ENCODE results near the gene BPIFB2. TPM values are rescaled to one million over a fixed set of nuclear protein-coding genes. Genes with fewer than 3 reads are reported as not detected.

BPIFB2 gene
- polyA plus RNA-seq, 1 of the 3 experiments (the other 2 are of a cell fraction) = not detected

- TF ChIP-seq JUND (IDR thresholded peaks at IDR 0.05) (no peak), EP300 (IDR thresholded peaks at IDR 0.05; ENCODE audit: borderline replicate concordance in 1 of 2, low read depth in 1 of 2, low read length in 1 of 2) (no peak), RAD21 (IDR thresholded peaks at IDR 0.05; ENCODE audit: low read length) (no peak), RFX5 (IDR thresholded peaks at IDR 0.05; ENCODE audit: low read length) (no peak), GABPA (IDR thresholded peaks at IDR 0.05; ENCODE audit: low read depth) (no peak), ELF1 (IDR thresholded peaks at IDR 0.05) (no peak), TEAD4 (IDR thresholded peaks at IDR 0.05; ENCODE audit: borderline replicate concordance, insufficient read depth) (no peak), GATA2 (CRISPR knock-in tag; IDR thresholded peaks at IDR 0.05) (no peak), FOXJ3 (CRISPR knock-in tag; IDR thresholded peaks at IDR 0.05) (no peak), SMC3 (IDR thresholded peaks at IDR 0.05; ENCODE audit: low read depth, low read length) (no peak)
- TF ChIP-seq, protein P1, sequence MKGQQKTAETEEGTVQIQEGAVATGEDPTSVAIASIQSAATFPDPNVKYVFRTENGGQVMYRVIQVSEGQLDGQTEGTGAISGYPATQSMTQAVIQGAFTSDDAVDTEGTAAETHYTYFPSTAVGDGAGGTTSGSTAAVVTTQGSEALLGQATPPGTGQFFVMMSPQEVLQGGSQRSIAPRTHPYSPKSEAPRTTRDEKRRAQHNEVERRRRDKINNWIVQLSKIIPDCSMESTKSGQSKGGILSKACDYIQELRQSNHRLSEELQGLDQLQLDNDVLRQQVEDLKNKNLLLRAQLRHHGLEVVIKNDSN (IDR thresholded peaks at IDR 0.05; ENCODE audit: borderline replicate concordance, low read depth) = no peak
- DNase-seq = no peak
- POLR2A ChIA-PET = no interaction called here
Observed at GRCh38 chr20:33013701-33014326, 6.3 kb downstream of the BPIFB2 start.

DNA sequence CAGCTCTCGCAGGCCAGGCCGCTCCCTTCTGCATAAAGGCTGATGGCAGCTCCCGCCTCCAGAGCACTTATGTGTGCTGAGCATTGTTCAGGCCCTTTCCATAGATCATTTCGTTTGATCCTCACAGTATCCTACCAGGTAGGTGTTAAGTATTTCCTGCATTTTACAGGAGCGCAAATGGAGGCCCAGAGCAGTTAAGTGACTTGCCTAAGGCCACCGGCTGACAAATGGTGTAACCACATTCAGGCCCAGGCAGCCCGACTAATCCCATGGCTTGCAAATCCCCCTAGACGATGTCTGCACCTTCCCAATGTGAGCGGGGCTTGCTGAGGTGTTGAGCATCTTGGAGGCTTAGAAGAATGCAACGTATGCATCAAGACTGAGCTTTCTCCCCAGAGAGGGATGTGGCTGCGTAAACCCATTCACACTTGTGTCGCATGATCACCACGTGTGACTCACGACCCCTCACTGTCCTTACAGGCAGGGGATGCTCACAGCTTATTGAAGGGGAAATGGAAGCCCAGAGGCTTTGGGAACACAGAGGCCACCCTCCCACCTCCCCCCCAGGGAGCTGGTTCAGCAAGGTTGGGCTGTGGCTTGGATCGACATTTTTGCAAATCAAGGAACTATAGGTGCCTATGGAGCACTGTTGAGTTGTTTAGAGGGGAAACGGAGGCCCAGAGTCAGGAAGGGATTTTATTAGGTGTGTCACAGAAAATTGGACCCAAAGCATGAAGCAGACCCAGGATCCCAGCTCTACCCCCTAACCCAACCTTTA is 7.0 kb downstream of the BPIFB2 start:
- ChIA-PET CTCF (interaction anchor here (0.9 to 1.5 kb wide), 4 partner anchors 9 to 19 kb away, joined by 3 read pairs; partner anchors contain the start of gene SUN5), POLR2A (no interaction called here)
- Histone ChIP-seq H3F3A (replicated peaks; ENCODE audit: insufficient read depth) (no peaks in the 10 kb centered on the region), H3K9ac (no peak overlapping the region), H3K36me3 (replicated peaks in 1 of 2; ENCODE audit: control insufficient read depth in 1 of 2, insufficient read depth in 2 of 2, low read length in 1 of 2) (no peaks in the 10 kb centered on the region), H3K4me2 (no peak overlapping the region), H3K9me3 (no peaks in the 10 kb centered on the region), H3K79me2 (ENCODE audit: insufficient read depth) (no peaks in the 10 kb centered on the region), H2AFZ (ENCODE audit: low read depth) (no peak overlapping the region), H3K27ac (ENCODE audit: low read depth in 2 of 2, low read length in 1 of 2) (no peak overlapping the region), H3K9me2 (no peaks in the 10 kb centered on the region), H3K27me3 (ENCODE audit: insufficient read depth) (peaks cover 63% of the 10 kb centered on the region), H4K20me1 (ENCODE audit: insufficient read depth) (no peaks in the 10 kb centered on the region), H3K4me1 (ENCODE audit: control insufficient read depth in 1 of 2, insufficient read depth in 2 of 2, low read depth in 1 of 2, low read length in 1 of 2) (no peaks in the 10 kb centered on the region), H3K4me3 (ENCODE audit: low read depth in 2 of 2, low read length in 1 of 2) (no peak overlapping the region)
- no peak for DNase-seq
- 27% methylated on average over 10 of the region's 16 CpGs for WGBS (ENCODE audit: low lambda C conversion rate)
- TF ChIP-seq, protein P1 (IDR thresholded peaks at IDR 0.05; ENCODE audit: borderline replicate concordance, low read depth) = no peak
- TF ChIP-seq TEAD4 (IDR thresholded peaks at IDR 0.05; ENCODE audit: borderline replicate concordance, insufficient read depth) (no peak), FOXM1 (IDR thresholded peaks at IDR 0.05; ENCODE audit: low read depth) (no peak), ELF1 (IDR thresholded peaks at IDR 0.05) (no peak), NFIC (IDR thresholded peaks at IDR 0.05; ENCODE audit: borderline replicate concordance) (no peak), TAF1 (IDR thresholded peaks at IDR 0.05; ENCODE audit: borderline replicate concordance, low read depth, low read length) (no peak), RFX5 (IDR thresholded peaks at IDR 0.05; ENCODE audit: low read length) (no peak), SMC3 (IDR thresholded peaks at IDR 0.05; ENCODE audit: low read depth, low read length) (no peak), RCOR1 (IDR thresholded peaks at IDR 0.05; ENCODE audit: low read length) (no peak)
- TF ChIP-seq, protein P2, sequence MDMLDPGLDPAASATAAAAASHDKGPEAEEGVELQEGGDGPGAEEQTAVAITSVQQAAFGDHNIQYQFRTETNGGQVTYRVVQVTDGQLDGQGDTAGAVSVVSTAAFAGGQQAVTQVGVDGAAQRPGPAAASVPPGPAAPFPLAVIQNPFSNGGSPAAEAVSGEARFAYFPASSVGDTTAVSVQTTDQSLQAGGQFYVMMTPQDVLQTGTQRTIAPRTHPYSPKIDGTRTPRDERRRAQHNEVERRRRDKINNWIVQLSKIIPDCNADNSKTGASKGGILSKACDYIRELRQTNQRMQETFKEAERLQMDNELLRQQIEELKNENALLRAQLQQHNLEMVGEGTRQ (IDR thresholded peaks at IDR 0.05; ENCODE audit: borderline replicate concordance, low read depth, low read length) = no peak
- TF ChIP-seq, protein P3, sequence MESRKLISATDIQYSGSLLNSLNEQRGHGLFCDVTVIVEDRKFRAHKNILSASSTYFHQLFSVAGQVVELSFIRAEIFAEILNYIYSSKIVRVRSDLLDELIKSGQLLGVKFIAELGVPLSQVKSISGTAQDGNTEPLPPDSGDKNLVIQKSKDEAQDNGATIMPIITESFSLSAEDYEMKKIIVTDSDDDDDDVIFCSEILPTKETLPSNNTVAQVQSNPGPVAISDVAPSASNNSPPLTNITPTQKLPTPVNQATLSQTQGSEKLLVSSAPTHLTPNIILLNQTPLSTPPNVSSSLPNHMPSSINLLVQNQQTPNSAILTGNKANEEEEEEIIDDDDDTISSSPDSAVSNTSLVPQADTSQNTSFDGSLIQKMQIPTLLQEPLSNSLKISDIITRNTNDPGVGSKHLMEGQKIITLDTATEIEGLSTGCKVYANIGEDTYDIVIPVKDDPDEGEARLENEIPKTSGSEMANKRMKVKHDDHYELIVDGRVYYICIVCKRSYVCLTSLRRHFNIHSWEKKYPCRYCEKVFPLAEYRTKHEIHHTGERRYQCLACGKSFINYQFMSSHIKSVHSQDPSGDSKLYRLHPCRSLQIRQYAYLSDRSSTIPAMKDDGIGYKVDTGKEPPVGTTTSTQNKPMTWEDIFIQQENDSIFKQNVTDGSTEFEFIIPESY (IDR thresholded peaks at IDR 0.05; ENCODE audit: borderline replicate concordance, low read depth) = no peak

More at GRCh38 chr20:33013701-33014326, 6.3 kb downstream of the BPIFB2 start:
- Histone ChIP-seq H3K9me3 (no peaks in the 10 kb centered on the region), H3K9ac (no peak overlapping the region), H3K4me1 (ENCODE audit: control insufficient read depth in 1 of 2, insufficient read depth in 2 of 2, low read depth in 1 of 2, low read length in 1 of 2) (no peaks in the 10 kb centered on the region), H3K79me2 (ENCODE audit: insufficient read depth) (no peaks in the 10 kb centered on the region), H3K27ac (ENCODE audit: low read depth in 2 of 2, low read length in 1 of 2) (no peak overlapping the region), H3K27me3 (ENCODE audit: insufficient read depth) (peaks cover 68% of the 10 kb centered on the region), H3K4me3 (ENCODE audit: low read depth in 2 of 2, low read length in 1 of 2) (no peak overlapping the region), H3K9me2 (no peaks in the 10 kb centered on the region), H2AFZ (ENCODE audit: low read depth) (no peak overlapping the region), H3K36me3 (replicated peaks in 1 of 2; ENCODE audit: control insufficient read depth in 1 of 2, insufficient read depth in 2 of 2, low read length in 1 of 2) (no peaks in the 10 kb centered on the region), H4K20me1 (ENCODE audit: insufficient read depth) (no peaks in the 10 kb centered on the region), H3F3A (replicated peaks; ENCODE audit: insufficient read depth) (no peaks in the 10 kb centered on the region), H3K4me2 (no peak overlapping the region)
- CTCF ChIA-PET = interaction anchor here (1.1 to 1.5 kb wide), 3 partner anchors 9 to 11 kb away, joined by 3 read pairs; partner anchors contain the start of gene SUN5
- 6% methylated on average over 9 of the region's 12 CpGs for WGBS (ENCODE audit: low lambda C conversion rate)

Measured in SK-N-SH (cell line).